Measurements from ENCODE around the gene TTBK1.

Gene TTBK1

DNA sequence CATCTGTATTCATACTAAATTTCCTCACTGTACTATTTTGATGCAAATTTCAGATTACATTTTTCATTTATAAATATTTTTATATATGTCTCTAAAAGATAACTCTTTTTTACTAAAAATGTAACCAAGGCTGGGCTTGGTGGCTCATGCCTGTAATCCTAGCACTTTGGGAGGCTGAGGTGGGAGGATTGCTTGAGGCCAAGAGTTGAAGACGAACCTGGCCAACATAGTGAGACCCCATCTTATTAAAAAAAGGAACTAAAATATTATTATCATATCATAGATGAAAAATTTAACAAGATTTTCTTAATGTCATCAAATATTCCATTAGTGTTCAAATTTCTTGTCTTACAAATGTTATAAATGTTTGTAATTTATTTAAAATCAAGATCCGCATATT is 7.4 kb upstream of the TTBK1 start:
- TF ChIP-seq, protein P1, sequence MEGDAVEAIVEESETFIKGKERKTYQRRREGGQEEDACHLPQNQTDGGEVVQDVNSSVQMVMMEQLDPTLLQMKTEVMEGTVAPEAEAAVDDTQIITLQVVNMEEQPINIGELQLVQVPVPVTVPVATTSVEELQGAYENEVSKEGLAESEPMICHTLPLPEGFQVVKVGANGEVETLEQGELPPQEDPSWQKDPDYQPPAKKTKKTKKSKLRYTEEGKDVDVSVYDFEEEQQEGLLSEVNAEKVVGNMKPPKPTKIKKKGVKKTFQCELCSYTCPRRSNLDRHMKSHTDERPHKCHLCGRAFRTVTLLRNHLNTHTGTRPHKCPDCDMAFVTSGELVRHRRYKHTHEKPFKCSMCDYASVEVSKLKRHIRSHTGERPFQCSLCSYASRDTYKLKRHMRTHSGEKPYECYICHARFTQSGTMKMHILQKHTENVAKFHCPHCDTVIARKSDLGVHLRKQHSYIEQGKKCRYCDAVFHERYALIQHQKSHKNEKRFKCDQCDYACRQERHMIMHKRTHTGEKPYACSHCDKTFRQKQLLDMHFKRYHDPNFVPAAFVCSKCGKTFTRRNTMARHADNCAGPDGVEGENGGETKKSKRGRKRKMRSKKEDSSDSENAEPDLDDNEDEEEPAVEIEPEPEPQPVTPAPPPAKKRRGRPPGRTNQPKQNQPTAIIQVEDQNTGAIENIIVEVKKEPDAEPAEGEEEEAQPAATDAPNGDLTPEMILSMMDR (IDR thresholded peaks at IDR 0.05; ENCODE audit: low read depth, low read length), result no peak
- Histone ChIP-seq H3K79me2 (ENCODE audit: low read length) (no peaks in the 10 kb centered on the region), H3K4me1 (ENCODE audit: low read length) (no peaks in the 10 kb centered on the region), H3K9me3 (ENCODE audit: insufficient read depth, low read length) (peaks cover 3% of the 10 kb centered on the region; the same call in 1 of the 2 replicates), H2AFZ (ENCODE audit: low read depth, low read length) (no peak overlapping the region), H3K36me3 (replicated peaks; ENCODE audit: low read depth, low read length) (no peaks in the 10 kb centered on the region), H3K4me2 (ENCODE audit: low read length) (no peak overlapping the region), H3K9ac (ENCODE audit: low read length) (no peak overlapping the region), H3K27me3 (ENCODE audit: low read depth, low read length) (peaks cover 13% of the 10 kb centered on the region; the same call in 1 of the 2 replicates), H3K4me3 (ENCODE audit: low read length) (no peak overlapping the region), H4K20me1 (ENCODE audit: insufficient read depth, low read length) (no peaks in the 10 kb centered on the region), H3K27ac (ENCODE audit: low read length) (no peak overlapping the region)

DNA sequence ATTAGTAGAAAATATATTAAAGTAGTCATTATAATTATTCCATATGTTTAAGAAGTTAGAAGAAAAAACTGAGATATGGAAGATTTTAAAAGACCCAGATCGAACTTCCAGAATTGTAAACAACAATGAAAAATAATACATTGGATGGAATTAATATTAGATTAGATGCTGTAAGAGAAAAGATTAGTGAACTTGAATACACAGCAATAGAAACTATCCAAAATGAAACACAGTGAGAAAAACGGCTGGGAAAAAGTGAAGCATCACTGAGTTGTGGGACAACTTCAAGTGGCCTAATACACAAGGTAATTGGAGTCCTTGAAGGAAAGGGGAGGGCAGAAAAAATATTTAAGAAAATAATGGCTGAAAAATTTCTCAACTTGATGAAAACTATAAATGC is 4.2 kb upstream of the TTBK1 start:
- Histone ChIP-seq H2AFZ (ENCODE audit: low read depth, low read length) (no peak overlapping the region), H4K20me1 (ENCODE audit: insufficient read depth, low read length) (no peaks in the 10 kb centered on the region), H3K27me3 (ENCODE audit: low read depth, low read length) (peaks cover 16% of the 10 kb centered on the region; the same call in 1 of the 2 replicates), H3K79me2 (ENCODE audit: low read length) (no peaks in the 10 kb centered on the region), H3K9me3 (ENCODE audit: insufficient read depth, low read length) (peaks cover 3% of the 10 kb centered on the region; the same call in 1 of the 2 replicates), H3K4me3 (ENCODE audit: low read length) (no peak overlapping the region), H3K9ac (ENCODE audit: low read length) (no peak overlapping the region), H3K36me3 (replicated peaks; ENCODE audit: low read depth, low read length) (no peaks in the 10 kb centered on the region), H3K27ac (ENCODE audit: low read length) (no peak overlapping the region), H3K4me2 (ENCODE audit: low read length) (no peak overlapping the region), H3K4me1 (ENCODE audit: low read length) (no peaks in the 10 kb centered on the region)
- no peak for TF ChIP-seq EZH2phosphoT487 (IDR thresholded peaks at IDR 0.05; ENCODE audit: low read depth)
- TF ChIP-seq, protein P1 (IDR thresholded peaks at IDR 0.05; ENCODE audit: low read depth, low read length), result no peak

DNA sequence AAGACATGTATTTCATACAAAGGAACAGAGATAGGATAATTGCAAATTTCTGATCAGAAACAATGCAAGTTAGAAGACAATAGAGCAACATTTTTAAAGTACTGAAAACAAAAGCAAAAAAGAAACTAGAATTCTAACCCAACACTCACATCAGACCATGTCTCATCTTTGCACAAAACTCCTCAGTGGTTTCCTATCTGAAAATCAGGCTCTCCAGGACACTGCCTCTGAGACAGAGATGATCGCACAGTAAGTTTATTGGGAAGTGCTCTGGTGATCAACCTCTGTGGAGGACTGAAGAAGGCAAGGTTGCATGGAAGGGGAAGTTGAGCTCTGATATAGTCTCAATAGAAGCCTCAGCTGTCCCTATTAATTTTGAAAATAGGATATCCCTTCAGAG is 2.3 kb upstream of the TTBK1 start:
- no peaks in the 10 kb centered on the region for H4K20me1 ChIP-seq (ENCODE audit: insufficient read depth, low read length)
- no peaks in the 10 kb centered on the region for H3K36me3 ChIP-seq (replicated peaks; ENCODE audit: low read depth, low read length)
- H3K79me2 ChIP-seq (ENCODE audit: low read length), result no peaks in the 10 kb centered on the region
- peaks cover 21% of the 10 kb centered on the region for H3K27me3 ChIP-seq (ENCODE audit: low read depth, low read length)
- peaks cover 10% of the 10 kb centered on the region for H3K4me1 ChIP-seq (ENCODE audit: low read length)
- no peak overlapping the region for H3K4me3 ChIP-seq (ENCODE audit: low read length)
- peaks cover 3% of the 10 kb centered on the region; the same call in 1 of the 2 replicates for H3K9me3 ChIP-seq (ENCODE audit: insufficient read depth, low read length)
- no peak overlapping the region for H3K4me2 ChIP-seq (ENCODE audit: low read length)
- H2AFZ ChIP-seq (ENCODE audit: low read depth, low read length), result no peak overlapping the region
- H3K9ac ChIP-seq (ENCODE audit: low read length), result no peak overlapping the region
- no peak overlapping the region for H3K27ac ChIP-seq (ENCODE audit: low read length)
- no peak for TF ChIP-seq EZH2phosphoT487 (IDR thresholded peaks at IDR 0.05; ENCODE audit: low read depth)
- TF ChIP-seq, protein P1 (IDR thresholded peaks at IDR 0.05; ENCODE audit: low read depth, low read length), result no peak

DNA sequence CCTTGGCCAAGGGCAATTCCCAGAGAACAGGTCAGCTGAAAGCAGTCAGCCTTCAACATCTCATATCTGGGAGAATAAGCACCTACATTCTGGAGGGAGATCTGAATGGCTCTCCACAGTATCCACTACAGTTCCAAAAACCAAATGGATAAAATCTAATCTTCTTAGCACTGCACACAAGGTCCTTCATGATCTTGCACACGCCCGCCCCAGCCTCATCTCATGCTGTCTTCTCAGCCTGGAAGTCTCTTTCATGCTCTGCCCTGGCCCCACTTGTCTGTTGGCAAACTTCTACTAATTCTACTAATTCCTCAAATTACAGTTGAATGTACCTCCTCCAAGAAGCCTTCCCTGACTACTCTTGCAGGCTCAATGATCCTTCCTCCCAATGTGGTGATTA is 1.8 kb upstream of the TTBK1 start:
- no peak overlapping the region for H3K4me3 ChIP-seq (ENCODE audit: low read length)
- H3K9me3 ChIP-seq (ENCODE audit: insufficient read depth, low read length), result peaks cover 3% of the 10 kb centered on the region; the same call in 1 of the 2 replicates
- no peak for TF ChIP-seq EZH2phosphoT487 (IDR thresholded peaks at IDR 0.05; ENCODE audit: low read depth)
- TF ChIP-seq, protein P1 (IDR thresholded peaks at IDR 0.05; ENCODE audit: low read depth, low read length), result no peak
- no peaks in the 10 kb centered on the region for H3K79me2 ChIP-seq (ENCODE audit: low read length)
- peaks cover 15% of the 10 kb centered on the region for H3K4me1 ChIP-seq (ENCODE audit: low read length)
- no peak overlapping the region for H3K9ac ChIP-seq (ENCODE audit: low read length)
- H2AFZ ChIP-seq (ENCODE audit: low read depth, low read length), result no peak overlapping the region
- H3K4me2 ChIP-seq (ENCODE audit: low read length), result no peak overlapping the region
- no peak overlapping the region for H3K27ac ChIP-seq (ENCODE audit: low read length)
- H4K20me1 ChIP-seq (ENCODE audit: insufficient read depth, low read length), result no peaks in the 10 kb centered on the region
- H3K27me3 ChIP-seq (ENCODE audit: low read depth, low read length), result peaks cover 21% of the 10 kb centered on the region
- no peaks in the 10 kb centered on the region for H3K36me3 ChIP-seq (replicated peaks; ENCODE audit: low read depth, low read length)

All from OCI-LY3 (cell line).